PC-9 (cell line): ENCODE results near the gene ADIG. TPM values are rescaled to one million over a fixed set of nuclear protein-coding genes. Genes with fewer than 3 reads are reported as not detected.

Source experiments
- BruUV-seq: library from RNA; stranded (reverse); fragments of 400-500 nt; replicated peaks from 2 replicates; lab custom pipeline; 2021; lab: Mats Ljungman, UMichigan
- CTCF ChIA-PET: fragments of 300-600 bp; sonication (Branson Sonifier 250); formaldehyde crosslinking; loops from one replicate; lab custom pipeline; 2022; ENCODE audit warnings: antibody characterized with exemption; lab: Charles Lee
- POLR2A ChIA-PET: fragments of 300-600 bp; sonication (Branson Sonifier 250); formaldehyde crosslinking; loops from one replicate; lab custom pipeline; 2022; ENCODE audit warnings: antibody characterized with exemption; ENCODE audit not compliant: unreplicated experiment; lab: Charles Lee
- DNase-seq, 2 experiments: peaks; one replicate each; pipeline versions ENCODE4 v3.0.0 to v3.0.0-alpha.2; 2015 to 2022; ENCODE audit warnings: mixed read lengths in 1 of 2
- H2AFZ ChIP-seq: fragments of 200-600 bp; sonication (generic); 2 replicates; pipeline ENCODE4 v1.8.1; 2017; ENCODE audit warnings: antibody characterized with exemption
- H3F3A ChIP-seq: fragments of 200-600 bp; sonication (generic); 2 replicates; pipeline ENCODE4 v1.8.1; 2017; ENCODE audit warnings: antibody characterized with exemption, mild to moderate bottlenecking, low read depth; ENCODE audit not compliant: insufficient read depth
- H3K27ac ChIP-seq: fragments of 200-600 bp; sonication (generic); 2 replicates; pipeline ENCODE4 v1.6.1; 2016; ENCODE audit warnings: mixed run types
- H3K27me3 ChIP-seq: fragments of 200-600 bp; sonication (generic); 2 replicates; pipeline ENCODE4 v1.6.1; 2016; ENCODE audit warnings: low read depth, mixed run types; ENCODE audit not compliant: insufficient read depth
- H3K36me3 ChIP-seq: fragments of 200-600 bp; sonication (generic); 2 replicates; pipeline ENCODE4 v1.6.1; 2016; ENCODE audit warnings: low read depth, mixed run types
- H3K4me1 ChIP-seq: fragments of 200-600 bp; sonication (generic); replicated peaks from 2 replicates; pipeline ENCODE4 v1.6.1; 2016; ENCODE audit warnings: mixed run types; ENCODE audit not compliant: insufficient read depth
- H3K4me2 ChIP-seq: fragments of 200-600 bp; sonication (generic); 2 replicates; pipeline ENCODE4 v1.6.1; 2017; ENCODE audit warnings: mixed run types
- H3K4me3 ChIP-seq: fragments of 200-600 bp; sonication (generic); 2 replicates; pipeline ENCODE4 v1.6.1; 2016; ENCODE audit warnings: mixed run types
- H3K79me2 ChIP-seq: fragments of 200-600 bp; sonication (generic); 2 replicates; pipeline ENCODE4 v1.6.1; 2017; ENCODE audit warnings: low read depth, mixed run types
- H3K9me2 ChIP-seq: fragments of 200-600 bp; sonication (generic); 2 replicates; pipeline ENCODE4 v1.8.1; 2017; ENCODE audit warnings: mild to moderate bottlenecking; ENCODE audit not compliant: insufficient read depth
- H3K9me3 ChIP-seq: fragments of 200-600 bp; sonication (generic); 2 replicates; pipeline ENCODE4 v1.8.1; 2016; ENCODE audit warnings: low read depth; ENCODE audit not compliant: insufficient read depth
- H4K20me1 ChIP-seq: fragments of 200-600 bp; sonication (generic); 2 replicates; pipeline ENCODE4 v1.8.1; 2017; ENCODE audit not compliant: insufficient read depth
- EZH2 ChIP-seq: fragments of 200-600 bp; sonication (generic); IDR thresholded peaks from 2 replicates; pipeline ENCODE4 v1.8.0; 2017; ENCODE audit warnings: antibody characterized with exemption, low read depth
- intact Hi-C: fragments of 100-400 bp; cut with micrococcal nuclease; formaldehyde crosslinking; loops from one replicate; pipeline ENCODE4 v1.10.0; 2022; ENCODE audit not compliant: unreplicated experiment
- total RNA-seq: library from RNA; stranded (reverse); gene quantifications from 2 replicates; pipeline ENCODE4 v1.2.3, GENCODE V29; 2021
- TF ChIP-seq, protein P1 (sequence below): fragments of 200-600 bp; sonication (generic); conservative IDR thresholded peaks from 2 replicates; pipeline ENCODE4 v1.6.1; 2017; ENCODE audit warnings: mixed run types, antibody characterized with exemption, mild to moderate bottlenecking, moderate library complexity

Gene ADIG
- total RNA-seq, 1 experiment from 2014 or later = not detected

DNA sequence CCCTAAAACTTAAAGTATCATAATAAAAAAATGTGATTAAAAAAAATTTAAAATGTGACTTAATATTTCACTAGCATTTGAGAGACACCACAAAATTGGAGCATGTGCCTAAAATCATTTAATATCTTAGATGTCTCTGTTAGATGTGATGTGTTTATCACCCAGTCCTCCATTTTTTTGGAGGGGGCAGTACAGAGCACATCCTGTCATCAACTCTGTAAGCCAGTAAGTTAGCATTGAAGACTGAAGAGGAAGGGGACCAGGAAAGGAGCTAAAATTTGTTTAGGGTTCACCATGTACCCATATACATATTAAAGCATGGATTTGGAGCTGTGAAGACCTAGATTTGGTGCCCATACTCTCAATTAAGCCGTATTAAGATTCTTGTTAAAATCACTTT lies 30.7 kb upstream of the ADIG start:
- Histone ChIP-seq H3K27me3 (no peaks in the 10 kb centered on the region), H3K9me2 (no peaks in the 10 kb centered on the region), H3K79me2 (no peaks in the 10 kb centered on the region), H3K27ac (no peak overlapping the region), H3K9me3 (no peaks in the 10 kb centered on the region), H2AFZ (no peak overlapping the region), H3K4me3 (no peak overlapping the region), H3K36me3 (peaks cover 48% of the 10 kb centered on the region), H3F3A (no peaks in the 10 kb centered on the region; the same call in 1 of the 2 replicates), H3K4me2 (no peak overlapping the region), H4K20me1 (no peaks in the 10 kb centered on the region), H3K4me1 (no peaks in the 10 kb centered on the region)
- ChIA-PET CTCF (no interaction called here), POLR2A (no interaction called here)
- TF ChIP-seq, protein P1, sequence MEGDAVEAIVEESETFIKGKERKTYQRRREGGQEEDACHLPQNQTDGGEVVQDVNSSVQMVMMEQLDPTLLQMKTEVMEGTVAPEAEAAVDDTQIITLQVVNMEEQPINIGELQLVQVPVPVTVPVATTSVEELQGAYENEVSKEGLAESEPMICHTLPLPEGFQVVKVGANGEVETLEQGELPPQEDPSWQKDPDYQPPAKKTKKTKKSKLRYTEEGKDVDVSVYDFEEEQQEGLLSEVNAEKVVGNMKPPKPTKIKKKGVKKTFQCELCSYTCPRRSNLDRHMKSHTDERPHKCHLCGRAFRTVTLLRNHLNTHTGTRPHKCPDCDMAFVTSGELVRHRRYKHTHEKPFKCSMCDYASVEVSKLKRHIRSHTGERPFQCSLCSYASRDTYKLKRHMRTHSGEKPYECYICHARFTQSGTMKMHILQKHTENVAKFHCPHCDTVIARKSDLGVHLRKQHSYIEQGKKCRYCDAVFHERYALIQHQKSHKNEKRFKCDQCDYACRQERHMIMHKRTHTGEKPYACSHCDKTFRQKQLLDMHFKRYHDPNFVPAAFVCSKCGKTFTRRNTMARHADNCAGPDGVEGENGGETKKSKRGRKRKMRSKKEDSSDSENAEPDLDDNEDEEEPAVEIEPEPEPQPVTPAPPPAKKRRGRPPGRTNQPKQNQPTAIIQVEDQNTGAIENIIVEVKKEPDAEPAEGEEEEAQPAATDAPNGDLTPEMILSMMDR = no peak; the same call in 1 of the 2 replicates
- TF ChIP-seq EZH2 = no peak
- BruUV-seq = no TSS peak
- no peak for DNase-seq
- intact Hi-C loops = no loop called here

DNA sequence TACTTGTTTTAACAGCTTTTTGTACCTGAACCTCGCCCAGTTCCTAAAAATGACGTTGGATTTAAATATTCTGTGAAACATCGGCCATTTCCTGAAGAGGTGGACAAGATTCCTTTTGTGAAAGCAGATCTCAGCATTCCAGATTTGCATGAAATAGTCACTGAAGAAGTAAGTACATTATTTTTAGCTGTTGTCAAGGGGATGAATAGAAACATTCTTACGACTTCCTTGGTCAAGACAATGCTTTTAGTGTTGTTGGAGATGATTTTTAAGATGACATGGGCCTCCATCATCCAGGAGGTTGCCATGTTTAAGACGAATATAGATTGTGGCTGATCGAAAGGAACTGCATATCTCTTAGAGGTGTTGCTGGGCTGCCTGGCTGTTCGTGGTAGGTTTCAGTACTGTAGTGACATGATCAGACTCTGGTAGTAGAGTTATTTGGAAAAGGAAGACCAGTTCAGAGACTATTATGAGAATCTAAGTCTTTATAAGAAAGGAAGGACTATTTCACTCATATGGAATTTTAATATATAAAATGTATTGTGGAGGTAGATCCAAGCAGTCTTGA lies 29.9 kb upstream of the ADIG start:
- ChIA-PET CTCF (no interaction called here), POLR2A (interaction anchor here (0.6 kb wide), 1 partner anchor 518 kb away, joined by 4 read pairs; no protein-coding TSS in a partner anchor)
- H2AFZ ChIP-seq = no peak overlapping the region
- H3K4me3 ChIP-seq = no peak overlapping the region
- peaks cover 4% of the 10 kb centered on the region for H3F3A ChIP-seq
- no peak overlapping the region for H3K27ac ChIP-seq
- no peaks in the 10 kb centered on the region for H3K27me3 ChIP-seq
- DNase-seq = no peak
- H3K36me3 ChIP-seq = peaks cover 54% of the 10 kb centered on the region
- H3K4me2 ChIP-seq = no peak overlapping the region
- no peaks in the 10 kb centered on the region for H3K9me2 ChIP-seq
- H3K4me1 ChIP-seq = no peaks in the 10 kb centered on the region
- no peak for TF ChIP-seq EZH2
- TF ChIP-seq, protein P1 = no peak
- H3K79me2 ChIP-seq = no peaks in the 10 kb centered on the region
- intact Hi-C loops = no loop called here
- H4K20me1 ChIP-seq = no peaks in the 10 kb centered on the region
- BruUV-seq = no TSS peak
- H3K9me3 ChIP-seq = no peaks in the 10 kb centered on the region

DNA sequence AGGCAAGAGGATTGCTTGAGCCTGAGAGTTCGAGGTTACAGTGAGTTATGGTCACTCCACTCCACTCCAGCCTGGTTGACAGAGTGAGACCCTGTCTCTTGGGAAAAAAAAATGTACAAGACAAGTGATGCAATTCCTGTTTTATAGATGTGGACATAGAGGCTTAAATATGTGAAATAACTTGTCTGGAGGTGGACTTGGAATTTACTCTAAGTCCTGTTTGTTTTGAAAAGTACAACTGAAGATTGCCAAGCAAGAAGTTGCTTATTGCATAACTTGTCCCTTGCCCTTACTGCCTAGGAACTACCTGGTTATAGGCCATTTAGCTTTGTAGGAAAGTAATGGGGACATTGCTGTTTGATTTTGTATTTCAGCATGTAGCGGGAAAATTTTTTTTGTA lies 26.0 kb upstream of the ADIG start:
- no peaks in the 10 kb centered on the region for H3K79me2 ChIP-seq
- no peaks in the 10 kb centered on the region for H3K4me1 ChIP-seq
- H3K9me2 ChIP-seq = no peaks in the 10 kb centered on the region
- BruUV-seq = no TSS peak
- DNase-seq = peak in 1 of 2 experiments; percentile 42
- intact Hi-C loops = no loop called here
- TF ChIP-seq EZH2 = no peak
- TF ChIP-seq, protein P1 = no peak
- H3K4me3 ChIP-seq = no peak overlapping the region
- no peak overlapping the region for H3K4me2 ChIP-seq
- H2AFZ ChIP-seq = no peak overlapping the region
- H4K20me1 ChIP-seq = no peaks in the 10 kb centered on the region
- ChIA-PET CTCF (no interaction called here), POLR2A (no interaction called here)
- no peaks in the 10 kb centered on the region for H3K9me3 ChIP-seq
- peaks cover 52% of the 10 kb centered on the region for H3K36me3 ChIP-seq
- H3F3A ChIP-seq = peaks cover 4% of the 10 kb centered on the region
- H3K27me3 ChIP-seq = no peaks in the 10 kb centered on the region
- H3K27ac ChIP-seq = no peak overlapping the region
